Smooth muscle cell of the coronary artery (primary cell): ENCODE results near the gene RAB7A. TPM values are rescaled to one million over a fixed set of nuclear protein-coding genes. Genes with fewer than 3 reads are reported as not detected.

Experiments
- total RNA-seq: library from RNA; depleted of rRNA; stranded (reverse); fragments of >200 nt; gene quantifications from 2 replicates; pipeline ENCODE4 v1.2.3, GENCODE V29; 2014; ENCODE audit warnings: low replicate concordance

Gene RAB7A
- 35.6 and 77.2 TPM in 2 replicates for total RNA-seq

GRCh38 chr3:128726023-128727016 is at the start of gene RAB7A:
Gene RAB7A, plus strand, starts transcription at chr3:128726183. Its CDS starts 69,185 bp downstream, at chr3:128795368.

Other genes with a start within 250 kb of the RAB7A start
- gene GATA2, start 233.0 kb upstream of the RAB7A start, total RNA-seq, result 0.12 and 2.9 TPM in 2 replicates
- 490 and 520 TPM in 2 replicates for gene RPN1, start 75.4 kb upstream of the RAB7A start, total RNA-seq
- gene ACAD9, start 153.4 kb downstream of the RAB7A start, total RNA-seq, result 35.7 and 37.3 TPM in 2 replicates